HAP-1 (cell line): Measurements from ENCODE around the gene HTR3A.

Source experiments
- DNase-seq, 2 experiments: peaks; one replicate each; pipeline ENCODE4 v3.0.0-alpha.2; 2016 to 2020; ENCODE audit warnings: low spot score in 2 of 2
- H3K27me3 ChIP-seq: fragments of 250-450 bp; sonication (Bioruptor Pico); 2 replicates; pipeline ENCODE4 v1.5.1; 2020; ENCODE audit warnings: low read depth, mild to moderate bottlenecking, moderate library complexity
- H3K36me3 ChIP-seq: fragments of 250-450 bp; sonication (Bioruptor Pico); replicated peaks from 2 replicates; pipeline ENCODE4 v1.5.1; 2020; ENCODE audit warnings: mild to moderate bottlenecking
- H3K4me1 ChIP-seq: fragments of 250-450 bp; sonication (Bioruptor Pico); 2 replicates; pipeline ENCODE4 v1.5.1; 2020; ENCODE audit warnings: mild to moderate bottlenecking
- H3K4me3 ChIP-seq: fragments of 250-450 bp; sonication (Bioruptor Pico); 2 replicates; pipeline ENCODE4 v1.5.1; 2020; ENCODE audit warnings: mild to moderate bottlenecking, moderate library complexity
- H3K9me3 ChIP-seq: fragments of 250-450 bp; sonication (Bioruptor Pico); 2 replicates; pipeline ENCODE4 v1.5.1; 2020; ENCODE audit warnings: mild to moderate bottlenecking, moderate library complexity
- in situ Hi-C: fragments of 300-500 bp; cut with MboI; formaldehyde crosslinking; loops from 3 replicates; pipeline ENCODE4 v1.14.3; 2020; ENCODE audit warnings: low sequenced_read_pairs, inconsistent platforms, mixed read lengths

HTR3A gene

GRCh38 chr11:113989381-113989780, 14.5 kb downstream of the HTR3A start:
- Histone ChIP-seq H3K27me3 (peaks cover 14% of the 10 kb centered on the region), H3K36me3 (no peaks in the 10 kb centered on the region), H3K9me3 (no peaks in the 10 kb centered on the region), H3K4me3 (no peak overlapping the region), H3K4me1 (peaks cover 8% of the 10 kb centered on the region)
- no peak for DNase-seq
- in situ Hi-C loops: no loop called here

GRCh38 chr11:113989916-113990315, 15.0 kb downstream of the HTR3A start:
- DNase-seq: no peak
- Histone ChIP-seq H3K9me3 (no peaks in the 10 kb centered on the region), H3K36me3 (no peaks in the 10 kb centered on the region), H3K27me3 (peaks cover 13% of the 10 kb centered on the region), H3K4me3 (no peak overlapping the region), H3K4me1 (peaks cover 8% of the 10 kb centered on the region)
- in situ Hi-C loops: loop anchor here (5.0 kb wide), 1 partner anchor 272 kb away; no protein-coding TSS in a partner anchor

- Histone ChIP-seq H3K4me1 (peaks cover 8% of the 10 kb centered on the region), H3K4me3 (no peak overlapping the region), H3K9me3 (no peaks in the 10 kb centered on the region), H3K36me3 (no peaks in the 10 kb centered on the region), H3K27me3 (peaks cover under 1% of the 10 kb centered on the region; the same call in 1 of the 2 replicates)
- in situ Hi-C loops: loop anchor here (5.0 kb wide), 1 partner anchor 271 kb away; no protein-coding TSS in a partner anchor
- peak; percentile 34 to 70 for DNase-seq
Observed at GRCh38 chr11:113991170-113991569, 16.3 kb downstream of the HTR3A start.

GRCh38 chr11:113991718-113992458, 17.0 kb downstream of the HTR3A start:
- H3K27me3 ChIP-seq: no peaks in the 10 kb centered on the region; the same call in 1 of the 2 replicates
- no peaks in the 10 kb centered on the region for H3K9me3 ChIP-seq
- H3K4me1 ChIP-seq: peaks cover 8% of the 10 kb centered on the region
- H3K4me3 ChIP-seq: no peak overlapping the region
- DNase-seq: peak; percentile 12 to 22
- no peaks in the 10 kb centered on the region for H3K36me3 ChIP-seq
- in situ Hi-C loops: loop anchor here (5.0 kb wide), 1 partner anchor 270 kb away; no protein-coding TSS in a partner anchor

DNA sequence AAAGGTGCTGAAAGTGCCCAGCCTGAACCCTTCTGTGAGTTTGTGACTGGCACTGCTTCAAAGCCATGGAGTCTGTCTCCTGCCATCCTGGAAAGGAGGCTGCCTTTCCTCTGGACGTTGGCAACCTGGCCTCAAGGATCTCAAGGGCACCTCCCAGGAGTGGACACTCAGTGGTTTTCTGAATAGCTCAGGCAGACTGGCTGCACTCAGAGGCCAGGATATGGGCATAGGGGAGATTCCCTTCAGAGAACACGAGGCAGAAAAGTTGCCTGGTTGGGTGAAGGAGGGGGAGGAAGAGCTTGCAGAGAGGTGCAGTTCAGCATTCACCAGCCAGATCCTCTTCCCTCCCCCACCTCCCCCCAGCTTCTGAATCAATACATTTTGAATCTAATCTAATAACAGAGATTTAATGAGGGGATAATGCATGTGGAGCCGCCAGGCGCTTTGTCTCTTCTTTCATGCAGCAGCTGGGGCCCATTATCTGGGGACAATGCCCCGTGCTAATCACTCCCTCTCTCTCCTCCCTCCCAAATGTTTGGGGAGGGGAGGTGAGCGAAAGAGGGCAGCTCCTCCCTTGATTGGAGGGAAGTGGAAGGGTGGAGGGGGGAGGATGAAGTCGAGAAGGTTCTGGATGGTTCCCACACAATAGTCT, 17.7 kb downstream of the HTR3A start:
- in situ Hi-C loops: loop anchor here (5.0 kb wide), 1 partner anchor 270 kb away; no protein-coding TSS in a partner anchor
- no peaks in the 10 kb centered on the region; the same call in 1 of the 2 replicates for H3K27me3 ChIP-seq
- H3K4me3 ChIP-seq: no peak overlapping the region
- H3K9me3 ChIP-seq: no peaks in the 10 kb centered on the region
- DNase-seq: peak; percentile 62 to 68
- peaks cover 8% of the 10 kb centered on the region for H3K4me1 ChIP-seq
- H3K36me3 ChIP-seq: no peaks in the 10 kb centered on the region

- H3K4me3 ChIP-seq: no peak overlapping the region
- peak in 1 of 2 experiments; percentile 58 for DNase-seq
- in situ Hi-C loops: loop anchor here (5.0 kb wide), 1 partner anchor 268 kb away; no protein-coding TSS in a partner anchor
Observed at GRCh38 chr11:113994077-113994954, 19.4 kb downstream of the HTR3A start.

GRCh38 chr11:113997473-113997872, 22.6 kb downstream of the HTR3A start:
- H3K9me3 ChIP-seq: no peaks in the 10 kb centered on the region
- peaks cover 3% of the 10 kb centered on the region for H3K4me1 ChIP-seq
- in situ Hi-C loops: no loop called here
- no peaks in the 10 kb centered on the region; the same call in 1 of the 2 replicates for H3K27me3 ChIP-seq
- no peak overlapping the region for H3K4me3 ChIP-seq
- no peaks in the 10 kb centered on the region for H3K36me3 ChIP-seq
- no peak for DNase-seq

More at GRCh38 chr11:113994077-113994954, 19.4 kb downstream of the HTR3A start:
- Histone ChIP-seq H3K27me3 (no peaks in the 10 kb centered on the region; the same call in 1 of the 2 replicates), H3K4me1 (peaks cover 8% of the 10 kb centered on the region), H3K9me3 (no peaks in the 10 kb centered on the region), H3K36me3 (no peaks in the 10 kb centered on the region)

- DNase-seq: no peak
- Histone ChIP-seq H3K9me3 (no peaks in the 10 kb centered on the region), H3K36me3 (no peaks in the 10 kb centered on the region), H3K4me3 (no peak overlapping the region), H3K4me1 (no peaks in the 10 kb centered on the region), H3K27me3 (peaks cover 1% of the 10 kb centered on the region; the same call in 1 of the 2 replicates)
- in situ Hi-C loops: no loop called here
Observed at GRCh38 chr11:113998574-113998973, 23.7 kb downstream of the HTR3A start.

- no peaks in the 10 kb centered on the region for H3K4me1 ChIP-seq
- in situ Hi-C loops: no loop called here
- H3K4me3 ChIP-seq: no peak overlapping the region
- H3K27me3 ChIP-seq: peaks cover 6% of the 10 kb centered on the region; the same call in 1 of the 2 replicates
- H3K36me3 ChIP-seq: no peaks in the 10 kb centered on the region
- H3K9me3 ChIP-seq: no peaks in the 10 kb centered on the region
- DNase-seq: no peak
Observed at GRCh38 chr11:114000526-114000925, 25.6 kb downstream of the HTR3A start.

- Histone ChIP-seq H3K27me3 (peaks cover 6% of the 10 kb centered on the region; the same call in 1 of the 2 replicates), H3K9me3 (no peaks in the 10 kb centered on the region), H3K36me3 (no peaks in the 10 kb centered on the region), H3K4me3 (no peak overlapping the region), H3K4me1 (no peaks in the 10 kb centered on the region)
- DNase-seq: no peak
- in situ Hi-C loops: no loop called here
Observed at GRCh38 chr11:114001416-114001815, 26.5 kb downstream of the HTR3A start.

DNA sequence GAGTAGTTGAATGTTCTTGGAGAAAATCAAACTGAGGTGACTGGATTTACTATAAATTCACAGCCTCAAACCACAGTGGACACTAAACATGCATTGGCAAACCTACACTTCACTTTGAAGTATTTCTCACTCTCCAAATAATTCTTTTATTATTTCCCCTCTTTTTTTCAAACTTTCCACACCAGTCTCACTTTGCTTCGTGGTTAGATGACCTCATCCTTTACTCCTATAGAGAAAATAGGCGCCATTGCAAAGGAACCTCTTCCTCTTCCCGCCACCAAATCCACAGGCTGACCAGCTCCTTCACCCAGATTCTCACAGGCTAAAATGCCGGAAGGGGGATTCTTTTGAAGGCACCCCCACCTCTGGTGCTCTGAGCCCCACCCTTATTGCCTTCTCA, 33.4 kb downstream of the HTR3A start:
- no peak overlapping the region for H3K4me3 ChIP-seq
- no peaks in the 10 kb centered on the region for H3K36me3 ChIP-seq
- no peaks in the 10 kb centered on the region for H3K4me1 ChIP-seq
- DNase-seq: no peak
- H3K27me3 ChIP-seq: peaks cover 16% of the 10 kb centered on the region
- no peaks in the 10 kb centered on the region for H3K9me3 ChIP-seq
- in situ Hi-C loops: no loop called here

GRCh38 chr11:114010931-114011330, 36.0 kb downstream of the HTR3A start:
- Histone ChIP-seq H3K4me1 (no peaks in the 10 kb centered on the region), H3K27me3 (peaks cover 10% of the 10 kb centered on the region; the same call in 1 of the 2 replicates), H3K4me3 (no peak overlapping the region), H3K36me3 (no peaks in the 10 kb centered on the region), H3K9me3 (no peaks in the 10 kb centered on the region)
- in situ Hi-C loops: no loop called here
- no peak for DNase-seq

GRCh38 chr11:114011443-114011842, 36.5 kb downstream of the HTR3A start:
- in situ Hi-C loops: no loop called here
- DNase-seq: no peak
- H3K4me1 ChIP-seq: no peaks in the 10 kb centered on the region
- H3K27me3 ChIP-seq: peaks cover 10% of the 10 kb centered on the region; the same call in 1 of the 2 replicates
- no peaks in the 10 kb centered on the region for H3K36me3 ChIP-seq
- no peaks in the 10 kb centered on the region for H3K9me3 ChIP-seq
- no peak overlapping the region for H3K4me3 ChIP-seq
